ENCODE measurements around the gene RABGGTA.

Gene RABGGTA

GRCh38 chr14:24269910-24270536 lies 1.4 kb downstream of the RABGGTA start:
- H3K27ac ChIP-seq (ENCODE audit: poor library complexity, severe bottlenecking) = peak overlapping the region; percentile 98

GRCh38 chr14:24269368-24269767 lies 2.0 kb downstream of the RABGGTA start:
- Histone ChIP-seq H3K9me3 (ENCODE audit: severe bottlenecking) (no peaks in the 10 kb centered on the region), H3K4me1 (ENCODE audit: insufficient read depth, poor library complexity, severe bottlenecking) (peaks cover 32% of the 10 kb centered on the region), H3K27ac (ENCODE audit: poor library complexity, severe bottlenecking) (no peak overlapping the region), H3K27me3 (ENCODE audit: insufficient read depth, poor library complexity, severe bottlenecking) (no peaks in the 10 kb centered on the region), H3K4me3 (ENCODE audit: severe bottlenecking) (no peak overlapping the region), H3K36me3 (ENCODE audit: low read depth) (peaks cover 34% of the 10 kb centered on the region)
- DNase-seq (ENCODE audit: low spot score) (no peak), ATAC-seq (ENCODE audit: low read depth) (no peak)
- no peak for TF ChIP-seq CTCF (IDR thresholded peaks at IDR 0.05; ENCODE audit: poor library complexity, severe bottlenecking)

More at GRCh38 chr14:24269910-24270536, 1.4 kb downstream of the RABGGTA start:
- Histone ChIP-seq H3K4me1 (ENCODE audit: insufficient read depth, poor library complexity, severe bottlenecking) (peaks cover 32% of the 10 kb centered on the region), H3K4me3 (ENCODE audit: severe bottlenecking) (no peak overlapping the region), H3K9me3 (ENCODE audit: severe bottlenecking) (no peaks in the 10 kb centered on the region), H3K36me3 (ENCODE audit: low read depth) (peaks cover 34% of the 10 kb centered on the region), H3K27me3 (ENCODE audit: insufficient read depth, poor library complexity, severe bottlenecking) (no peaks in the 10 kb centered on the region)
- DNase-seq (ENCODE audit: low spot score) = no peak
- no peak for TF ChIP-seq CTCF (IDR thresholded peaks at IDR 0.05; ENCODE audit: poor library complexity, severe bottlenecking)
- no peak for ATAC-seq (ENCODE audit: low read depth)

GRCh38 chr14:24268225-24268624 lies 3.2 kb downstream of the RABGGTA start:
- ATAC-seq (ENCODE audit: low read depth) = no peak
- no peaks in the 10 kb centered on the region for H3K27me3 ChIP-seq (ENCODE audit: insufficient read depth, poor library complexity, severe bottlenecking)
- H3K4me3 ChIP-seq (ENCODE audit: severe bottlenecking) = no peak overlapping the region
- no peak for DNase-seq (ENCODE audit: low spot score)
- peaks cover 34% of the 10 kb centered on the region for H3K36me3 ChIP-seq (ENCODE audit: low read depth)
- H3K4me1 ChIP-seq (ENCODE audit: insufficient read depth, poor library complexity, severe bottlenecking) = peaks cover 33% of the 10 kb centered on the region
- TF ChIP-seq CTCF (IDR thresholded peaks at IDR 0.05; ENCODE audit: poor library complexity, severe bottlenecking) = no peak
- H3K9me3 ChIP-seq (ENCODE audit: severe bottlenecking) = no peaks in the 10 kb centered on the region
- H3K27ac ChIP-seq (ENCODE audit: poor library complexity, severe bottlenecking) = no peak overlapping the region

- Histone ChIP-seq H3K4me3 (ENCODE audit: severe bottlenecking) (no peak overlapping the region), H3K27me3 (ENCODE audit: insufficient read depth, poor library complexity, severe bottlenecking) (no peaks in the 10 kb centered on the region), H3K36me3 (ENCODE audit: low read depth) (peaks cover 34% of the 10 kb centered on the region), H3K27ac (ENCODE audit: poor library complexity, severe bottlenecking) (no peak overlapping the region), H3K9me3 (ENCODE audit: severe bottlenecking) (no peaks in the 10 kb centered on the region), H3K4me1 (ENCODE audit: insufficient read depth, poor library complexity, severe bottlenecking) (peaks cover 29% of the 10 kb centered on the region)
- no peak for TF ChIP-seq CTCF (IDR thresholded peaks at IDR 0.05; ENCODE audit: poor library complexity, severe bottlenecking)
- ATAC-seq (ENCODE audit: low read depth) (no peak), DNase-seq (ENCODE audit: low spot score) (no peak)
Measured at GRCh38 chr14:24267516-24267915, 3.9 kb downstream of the RABGGTA start.
